Neural cell (in vitro differentiated cells): ENCODE results near the gene ADAMTS16.

Experiments used
- EP300 ChIP-seq: fragments of 450-650 bp; conservative IDR thresholded peaks from 2 replicates; pipeline ENCODE4 v1.6.1; 2014; ENCODE audit warnings: antibody characterized with exemption, mild to moderate bottlenecking, moderate library complexity; ENCODE audit not compliant: poor library complexity, severe bottlenecking
- EZH2 ChIP-seq: fragments of 200-600, 300-800 bp; shearing (Covaris generic), sonication (generic); IDR thresholded peaks from 2 replicates; pipeline ENCODE4 v1.6.1; 2014; ENCODE audit warnings: antibody characterized with exemption, low read length, borderline replicate concordance, mild to moderate bottlenecking; ENCODE audit not compliant: insufficient read depth, poor library complexity, severe bottlenecking
- TF ChIP-seq, protein P1 (sequence below): IDR thresholded peaks from 2 replicates; pipeline ENCODE4 v1.6.1; 2012; ENCODE audit warnings: borderline replicate concordance
- TF ChIP-seq, protein P2 (sequence below): fragments of 450-650 bp; IDR thresholded peaks from 2 replicates; pipeline ENCODE4 v1.5.1; 2014; ENCODE audit warnings: antibody characterized with exemption, mild to moderate bottlenecking, moderate library complexity; ENCODE audit not compliant: poor library complexity, severe bottlenecking

DNA sequence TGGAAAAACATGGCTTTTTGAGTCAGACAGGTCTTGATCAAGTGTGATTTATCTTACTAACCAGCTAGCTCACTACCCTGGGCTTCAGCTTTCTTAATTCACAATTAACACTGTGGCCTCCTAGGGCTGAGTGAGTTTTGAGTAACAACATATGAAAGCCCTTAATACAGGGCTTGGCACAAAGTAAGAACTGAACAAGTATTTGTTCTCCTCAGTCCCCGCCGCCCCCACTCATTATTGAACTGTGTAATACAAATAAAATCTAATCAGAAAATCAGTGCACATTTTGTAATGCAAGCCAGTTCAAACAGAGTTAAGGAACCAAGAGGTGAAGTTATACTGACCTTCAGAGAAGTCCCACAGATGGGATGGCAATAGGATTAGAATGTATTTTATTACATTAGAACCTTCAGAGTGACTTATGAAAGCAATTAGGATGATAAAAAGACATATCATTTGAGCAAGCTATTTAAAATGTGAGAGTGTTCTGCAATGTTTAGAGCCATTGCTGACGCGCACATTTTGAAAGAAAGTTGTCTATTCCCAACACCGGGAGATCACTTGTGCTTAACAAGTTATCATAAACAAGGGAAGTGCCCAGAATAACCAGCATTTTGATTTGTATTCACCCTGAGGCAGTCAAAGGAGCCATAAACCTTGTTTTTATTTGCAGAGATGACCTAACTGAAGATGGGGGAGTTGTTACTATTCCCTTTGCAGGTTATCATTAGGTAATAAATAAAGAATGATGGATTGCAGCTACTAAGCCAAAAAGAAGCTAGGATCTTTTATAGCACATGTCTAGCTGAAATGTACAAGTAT, 19.4 kb downstream of the ADAMTS16 start:
- TF ChIP-seq EZH2 (no peak), EP300 (no peak)
- TF ChIP-seq, protein P1, sequence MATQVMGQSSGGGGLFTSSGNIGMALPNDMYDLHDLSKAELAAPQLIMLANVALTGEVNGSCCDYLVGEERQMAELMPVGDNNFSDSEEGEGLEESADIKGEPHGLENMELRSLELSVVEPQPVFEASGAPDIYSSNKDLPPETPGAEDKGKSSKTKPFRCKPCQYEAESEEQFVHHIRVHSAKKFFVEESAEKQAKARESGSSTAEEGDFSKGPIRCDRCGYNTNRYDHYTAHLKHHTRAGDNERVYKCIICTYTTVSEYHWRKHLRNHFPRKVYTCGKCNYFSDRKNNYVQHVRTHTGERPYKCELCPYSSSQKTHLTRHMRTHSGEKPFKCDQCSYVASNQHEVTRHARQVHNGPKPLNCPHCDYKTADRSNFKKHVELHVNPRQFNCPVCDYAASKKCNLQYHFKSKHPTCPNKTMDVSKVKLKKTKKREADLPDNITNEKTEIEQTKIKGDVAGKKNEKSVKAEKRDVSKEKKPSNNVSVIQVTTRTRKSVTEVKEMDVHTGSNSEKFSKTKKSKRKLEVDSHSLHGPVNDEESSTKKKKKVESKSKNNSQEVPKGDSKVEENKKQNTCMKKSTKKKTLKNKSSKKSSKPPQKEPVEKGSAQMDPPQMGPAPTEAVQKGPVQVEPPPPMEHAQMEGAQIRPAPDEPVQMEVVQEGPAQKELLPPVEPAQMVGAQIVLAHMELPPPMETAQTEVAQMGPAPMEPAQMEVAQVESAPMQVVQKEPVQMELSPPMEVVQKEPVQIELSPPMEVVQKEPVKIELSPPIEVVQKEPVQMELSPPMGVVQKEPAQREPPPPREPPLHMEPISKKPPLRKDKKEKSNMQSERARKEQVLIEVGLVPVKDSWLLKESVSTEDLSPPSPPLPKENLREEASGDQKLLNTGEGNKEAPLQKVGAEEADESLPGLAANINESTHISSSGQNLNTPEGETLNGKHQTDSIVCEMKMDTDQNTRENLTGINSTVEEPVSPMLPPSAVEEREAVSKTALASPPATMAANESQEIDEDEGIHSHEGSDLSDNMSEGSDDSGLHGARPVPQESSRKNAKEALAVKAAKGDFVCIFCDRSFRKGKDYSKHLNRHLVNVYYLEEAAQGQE = no peak
- TF ChIP-seq, protein P2, sequence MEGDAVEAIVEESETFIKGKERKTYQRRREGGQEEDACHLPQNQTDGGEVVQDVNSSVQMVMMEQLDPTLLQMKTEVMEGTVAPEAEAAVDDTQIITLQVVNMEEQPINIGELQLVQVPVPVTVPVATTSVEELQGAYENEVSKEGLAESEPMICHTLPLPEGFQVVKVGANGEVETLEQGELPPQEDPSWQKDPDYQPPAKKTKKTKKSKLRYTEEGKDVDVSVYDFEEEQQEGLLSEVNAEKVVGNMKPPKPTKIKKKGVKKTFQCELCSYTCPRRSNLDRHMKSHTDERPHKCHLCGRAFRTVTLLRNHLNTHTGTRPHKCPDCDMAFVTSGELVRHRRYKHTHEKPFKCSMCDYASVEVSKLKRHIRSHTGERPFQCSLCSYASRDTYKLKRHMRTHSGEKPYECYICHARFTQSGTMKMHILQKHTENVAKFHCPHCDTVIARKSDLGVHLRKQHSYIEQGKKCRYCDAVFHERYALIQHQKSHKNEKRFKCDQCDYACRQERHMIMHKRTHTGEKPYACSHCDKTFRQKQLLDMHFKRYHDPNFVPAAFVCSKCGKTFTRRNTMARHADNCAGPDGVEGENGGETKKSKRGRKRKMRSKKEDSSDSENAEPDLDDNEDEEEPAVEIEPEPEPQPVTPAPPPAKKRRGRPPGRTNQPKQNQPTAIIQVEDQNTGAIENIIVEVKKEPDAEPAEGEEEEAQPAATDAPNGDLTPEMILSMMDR = no peak
